HCT116 (cell line): ENCODE measurements around the gene RHPN2. TPM values are rescaled to one million over a fixed set of nuclear protein-coding genes. Genes with fewer than 3 reads are reported as not detected.
A peak's percentile ranks its signal among the peaks of the same experiment; 100 is the strongest.

Experiments
- ATAC-seq: fragments of 200-7000 bp; cut with Tn5 transposase; 2 replicates; pipeline ENCODE4 v1.9.1; 2020; ENCODE audit warnings: mild to moderate bottlenecking, moderate library complexity
- BruUV-seq: library from RNA; stranded (reverse); fragments of 400-500 nt; replicated peaks from 2 replicates; lab custom pipeline; 2021; lab: Mats Ljungman, UMichigan
- CTCF ChIA-PET: fragments of 300-600 bp; sonication (Branson Sonifier 250); formaldehyde crosslinking; loops from one replicate; lab custom pipeline; 2021; ENCODE audit warnings: antibody characterized with exemption; lab: Charles Lee
- POLR2A ChIA-PET: fragments of 300-600, 350-600 bp; sonication (Branson Sonifier 250); formaldehyde crosslinking; loops from one replicate; lab custom pipeline; 2021; ENCODE audit warnings: antibody characterized with exemption; lab: Charles Lee
- RAD21 ChIA-PET, 2 experiments: fragments of 300-600 bp; sonication (Branson Sonifier 250); formaldehyde crosslinking; loops; one replicate each; lab custom pipeline; 2023; ENCODE audit warnings: low total read pairs in 2 of 2; ENCODE audit not compliant: uncharacterized antibody in 2 of 2, unreplicated experiment in 2 of 2, low non-redundant PET in 1 of 2; lab: Charles Lee
- DNase-seq: peaks from one replicate; pipeline ENCODE4 v3.0.0-alpha.2; 2010; ENCODE audit warnings: low read depth, low spot score
- H2AFZ ChIP-seq: fragments of 200-600 bp; shearing (Covaris generic), sonication (generic); 2 replicates; pipeline ENCODE4 v1.6.1; 2017; ENCODE audit warnings: low read depth, mixed run types, mixed read lengths, antibody characterized with exemption, low read length; ENCODE audit not compliant: poor library complexity, severe bottlenecking
- H3K27ac ChIP-seq: 2 replicates; pipeline ENCODE4 v1.5.1; 2012; ENCODE audit warnings: low read depth, low read length
- H3K27me3 ChIP-seq: fragments of 200-600 bp; sonication (generic); 2 replicates; pipeline ENCODE4 v1.6.1; 2016; ENCODE audit warnings: mixed run types, low read length, mixed read lengths; ENCODE audit not compliant: insufficient read depth
- H3K36me3 ChIP-seq, 2 experiments: fragments of 200-500 bp in 1 of 2; fragments of 200-600 bp in 1 of 2; sonication (Bioruptor generic) in 1 of 2; sonication (generic) in 1 of 2; 2 replicates each; pipeline versions ENCODE4 v1.5.1 to v1.6.1; 2014 to 2016; ENCODE audit warnings: low read length in 2 of 2, inconsistent platforms in 1 of 2, mixed read lengths in 1 of 2, mixed run types in 1 of 2; ENCODE audit not compliant: insufficient read depth in 2 of 2, control insufficient read depth in 1 of 2
- H3K4me1 ChIP-seq, 2 experiments: fragments of 200-600 bp in 1 of 2; sonication (generic) in 1 of 2; 2 replicates each; pipeline versions ENCODE4 v1.5.1 to v1.6.1; 2012 to 2017; ENCODE audit warnings: low read length in 2 of 2, inconsistent platforms in 1 of 2, mild to moderate bottlenecking in 1 of 2, mixed read lengths in 1 of 2, mixed run types in 1 of 2, moderate library complexity in 1 of 2; ENCODE audit not compliant: insufficient read depth in 2 of 2, control insufficient read depth in 1 of 2
- H3K4me2 ChIP-seq: fragments of 200-600 bp; sonication (generic); 2 replicates; pipeline ENCODE4 v1.6.1; 2017; ENCODE audit warnings: mixed run types, low read length, mixed read lengths
- H3K4me3 ChIP-seq, 2 experiments: fragments of 200-600 bp in 1 of 2; sonication (generic) in 1 of 2; replicated peaks in 1 of 2; 2 replicates each; pipeline ENCODE4 v1.5.1; 2011 to 2016; ENCODE audit warnings: low read length in 2 of 2, control low read depth in 1 of 2, low read depth in 1 of 2, mild to moderate bottlenecking in 1 of 2, mixed read lengths in 1 of 2, mixed run types in 1 of 2
- H3K79me2 ChIP-seq: fragments of 200-600 bp; sonication (generic); 2 replicates; pipeline ENCODE4 v1.6.1; 2017; ENCODE audit warnings: mild to moderate bottlenecking, mixed run types, low read length, moderate library complexity, mixed read lengths; ENCODE audit not compliant: insufficient read depth
- H3K9ac ChIP-seq: fragments of 200-600 bp; sonication (generic); 2 replicates; pipeline ENCODE4 v1.6.1; 2016; ENCODE audit warnings: low read length, mixed read lengths
- H3K9me2 ChIP-seq: fragments of 200-600 bp; sonication (generic), shearing (Covaris generic); 2 replicates; pipeline ENCODE4 v1.6.1; 2017; ENCODE audit warnings: mixed run types, mild to moderate bottlenecking, moderate library complexity; ENCODE audit not compliant: insufficient read depth
- H3K9me3 ChIP-seq, 2 experiments: fragments of 200-500 bp in 1 of 2; fragments of 200-600 bp in 1 of 2; sonication (Bioruptor generic) in 1 of 2; sonication (generic) in 1 of 2; 2 replicates each; pipeline ENCODE4 v1.6.1; 2014 to 2017; ENCODE audit warnings: low read length in 2 of 2, mixed read lengths in 2 of 2, inconsistent platforms in 1 of 2, low read depth in 1 of 2, mild to moderate bottlenecking in 1 of 2, mixed run types in 1 of 2, moderate library complexity in 1 of 2; ENCODE audit not compliant: control insufficient read depth in 1 of 2, insufficient read depth in 1 of 2
- H4K20me1 ChIP-seq: fragments of 200-600 bp; sonication (generic), shearing (Covaris generic); 2 replicates; pipeline ENCODE4 v1.6.1; 2017; ENCODE audit warnings: mixed run types, mild to moderate bottlenecking, moderate library complexity; ENCODE audit not compliant: insufficient read depth
- CTCF ChIP-seq, 3 experiments: fragments of 200-600 bp in 1 of 3; sonication (generic) in 1 of 3; IDR thresholded peaks in 2 of 3; conservative IDR thresholded peaks in 1 of 3; 2 replicates each; pipeline ENCODE4 v1.5.1; 2012 to 2017; ENCODE audit warnings: low read depth in 2 of 3, low read length in 2 of 3, antibody characterized with exemption in 1 of 3, borderline replicate concordance in 1 of 3, control low read depth in 1 of 3, mild to moderate bottlenecking in 1 of 3, mixed read lengths in 1 of 3, mixed run types in 1 of 3, moderate library complexity in 1 of 3; ENCODE audit not compliant: insufficient read depth in 1 of 3
- EGR1 ChIP-seq: IDR thresholded peaks from 2 replicates; pipeline ENCODE4 v1.6.1; 2012; ENCODE audit warnings: low read depth
- ELF1 ChIP-seq: IDR thresholded peaks from 2 replicates; pipeline ENCODE4 v1.6.1; 2012; ENCODE audit warnings: low read depth, borderline replicate concordance
- RAD21 ChIP-seq: IDR thresholded peaks from 2 replicates; pipeline ENCODE4 v1.6.1; 2012; ENCODE audit warnings: low read depth, mild to moderate bottlenecking
- REST ChIP-seq: IDR thresholded peaks from 2 replicates; pipeline ENCODE4 v1.6.1; 2012; ENCODE audit warnings: low read depth
- ZBTB33 ChIP-seq: IDR thresholded peaks from 2 replicates; pipeline ENCODE4 v1.6.1; 2011; ENCODE audit warnings: mild to moderate bottlenecking, low read length, moderate library complexity; ENCODE audit not compliant: insufficient replicate concordance; ENCODE audit errors: extremely low read depth
- intact Hi-C: fragments of 100-400 bp; cut with micrococcal nuclease; formaldehyde crosslinking; loops from 2 replicates; pipeline ENCODE4 v1.10.0; 2022
- total RNA-seq: library from RNA; stranded (reverse); gene quantifications from one replicate; pipeline ENCODE4 v1.2.1, GENCODE V29; 2021; ENCODE audit not compliant: unreplicated experiment

RHPN2 gene
- total RNA-seq, 1 experiment from 2014 or later = 33.3 TPM

- no peaks in the 10 kb centered on the region for H3K27me3 ChIP-seq
- RAD21 ChIA-PET = interaction anchor here in 1 of 2 experiments (0.6 kb wide), 1 partner anchor 13 kb away, joined by 3 read pairs; no protein-coding TSS in a partner anchor
- peak overlapping the region; percentile 9; the same call in 1 of the 2 replicates for H3K4me2 ChIP-seq
- peaks cover 12 to 17% of the 10 kb centered on the region in 2 experiments; a peak in 3 of 4 replicates for H3K36me3 ChIP-seq
- TF ChIP-seq ELF1 (no peak), ZBTB33 (no peak), RAD21 (no peak)
- H3K79me2 ChIP-seq = no peaks in the 10 kb centered on the region
- ATAC-seq = no peak
- no peaks in the 10 kb centered on the region for H4K20me1 ChIP-seq
- no peaks in the 10 kb centered on the region for H3K9me2 ChIP-seq
- CTCF ChIA-PET = no interaction called here
- H3K9ac ChIP-seq = no peak overlapping the region
- intact Hi-C loops = no loop called here
- BruUV-seq = no TSS peak
- no peak overlapping the region for H3K27ac ChIP-seq
- no peak overlapping the region for H2AFZ ChIP-seq
- no peak for DNase-seq
- no peak overlapping the region for H3K4me3 ChIP-seq
- no peaks in the 10 kb centered on the region for H3K9me3 ChIP-seq
- POLR2A ChIA-PET = interaction anchor here (0.6 kb wide), 1 partner anchor 11 kb away, joined by 3 read pairs; no protein-coding TSS in a partner anchor
- H3K4me1 ChIP-seq = peaks cover 6 to 43% of the 10 kb centered on the region in 2 experiments; a peak in 3 of 4 replicates
These were observed 33.4 kb upstream of the RHPN2 start for GRCh38 chr19:33098055-33098534.

- no peaks in the 10 kb centered on the region for H3K9me3 ChIP-seq
- no peaks in the 10 kb centered on the region for H3K9me2 ChIP-seq
- H3K36me3 ChIP-seq = peaks cover 12 to 15% of the 10 kb centered on the region in 2 experiments; a peak in 3 of 4 replicates
- H3K4me1 ChIP-seq = peaks cover 6 to 40% of the 10 kb centered on the region in 2 experiments; a peak in 3 of 4 replicates
- ATAC-seq = peak; percentile 58; the same call in 1 of the 2 replicates
- no peaks in the 10 kb centered on the region for H4K20me1 ChIP-seq
- H3K79me2 ChIP-seq = no peaks in the 10 kb centered on the region
- intact Hi-C loops = no loop called here
- ChIA-PET CTCF (no interaction called here), RAD21 (interaction anchor here in 1 of 2 experiments (0.6 kb wide), 1 partner anchor 122 kb away, joined by 3 read pairs; no protein-coding TSS in a partner anchor), POLR2A (no interaction called here)
- no peak overlapping the region for H2AFZ ChIP-seq
- no peak overlapping the region for H3K27ac ChIP-seq
- H3K4me2 ChIP-seq = peak overlapping the region; percentile 44
- no peak overlapping the region for H3K4me3 ChIP-seq
- H3K27me3 ChIP-seq = no peaks in the 10 kb centered on the region
- BruUV-seq = no TSS peak
- DNase-seq = no peak
- H3K9ac ChIP-seq = no peak overlapping the region
- TF ChIP-seq EGR1 (no peak), ZBTB33 (no peak), CTCF (IDR thresholded peaks at IDR 0.05 in 2 of 3, conservative IDR thresholded peaks at IDR 0.05 in 1 of 3; ENCODE audit: borderline replicate concordance in 1 of 3, insufficient read depth in 1 of 3, low read depth in 2 of 3, low read length in 2 of 3) (no peak), REST (no peak)
These were observed 31.3 kb upstream of the RHPN2 start for GRCh38 chr19:33096005-33096404.
